Measurements from ENCODE around the gene RELL2. TPM values are rescaled to one million over a fixed set of nuclear protein-coding genes. Genes with fewer than 3 reads are reported as not detected.

RELL2 gene
- polyA plus RNA-seq, 1 of the 3 experiments (the other 2 are of a cell fraction) = 15.6 TPM

GRCh38 chr5:141647851-141648250 is 11.1 kb downstream of the RELL2 start:
- Histone ChIP-seq H4K20me1 (ENCODE audit: insufficient read depth) (no peaks in the 10 kb centered on the region), H3K9ac (no peak overlapping the region), H2AFZ (ENCODE audit: low read depth) (no peak overlapping the region), H3K9me3 (no peaks in the 10 kb centered on the region), H3K36me3 (replicated peaks in 1 of 2; ENCODE audit: control insufficient read depth in 1 of 2, insufficient read depth in 2 of 2, low read length in 1 of 2) (peaks cover 12 to 37% of the 10 kb centered on the region in 2 experiments), H3K4me1 (ENCODE audit: control insufficient read depth in 1 of 2, insufficient read depth in 2 of 2, low read depth in 1 of 2, low read length in 1 of 2) (peaks cover 0 to 15% of the 10 kb centered on the region in 2 experiments; a peak in 1 of 4 replicates), H3K79me2 (ENCODE audit: insufficient read depth) (peaks cover 14% of the 10 kb centered on the region), H3K27me3 (ENCODE audit: insufficient read depth) (no peaks in the 10 kb centered on the region), H3K4me2 (no peak overlapping the region), H3K4me3 (ENCODE audit: low read depth in 2 of 2, low read length in 1 of 2) (no peak overlapping the region), H3K9me2 (no peaks in the 10 kb centered on the region), H3F3A (replicated peaks; ENCODE audit: insufficient read depth) (peaks cover 7% of the 10 kb centered on the region), H3K27ac (ENCODE audit: low read depth in 2 of 2, low read length in 1 of 2) (no peak overlapping the region)
- TF ChIP-seq PBX3 (IDR thresholded peaks at IDR 0.05) (no peak), TEAD4 (IDR thresholded peaks at IDR 0.05; ENCODE audit: borderline replicate concordance, insufficient read depth) (no peak), MXI1 (IDR thresholded peaks at IDR 0.05; ENCODE audit: low read depth, low read length) (no peak), GABPA (IDR thresholded peaks at IDR 0.05; ENCODE audit: low read depth) (no peak), ELF1 (IDR thresholded peaks at IDR 0.05) (no peak), RXRA (IDR thresholded peaks at IDR 0.05; ENCODE audit: borderline replicate concordance, low read depth) (no peak), NRF1 (IDR thresholded peaks at IDR 0.05; ENCODE audit: low read depth, low read length) (no peak), MAX (IDR thresholded peaks at IDR 0.05; ENCODE audit: low read depth) (no peak), FOXJ3 (CRISPR knock-in tag; IDR thresholded peaks at IDR 0.05) (no peak), NFIC (IDR thresholded peaks at IDR 0.05; ENCODE audit: borderline replicate concordance) (no peak), YY1 (IDR thresholded peaks at IDR 0.05; ENCODE audit: low read depth) (no peak)
- DNase-seq = no peak
- 78% methylated on average over 3 of the region's 3 CpGs for WGBS (ENCODE audit: low lambda C conversion rate)
- ChIA-PET POLR2A (interaction anchor here (3.7 kb wide), 1 partner anchor 11 kb away, joined by 18 read pairs; the partner anchor contains the start of genes HDAC3 and RELL2), CTCF (interaction anchor here (0.9 to 19.7 kb wide), 9 partner anchors 10 to 320 kb away, joined by 3 to 207 read pairs (median 8); partner anchors contain the start of gene DIAPH1)

- Histone ChIP-seq H2AFZ (ENCODE audit: low read depth) (no peak overlapping the region), H3K4me2 (no peak overlapping the region), H3K4me3 (ENCODE audit: low read depth in 2 of 2, low read length in 1 of 2) (no peak overlapping the region), H3K9me2 (no peaks in the 10 kb centered on the region), H3K27ac (ENCODE audit: low read depth in 2 of 2, low read length in 1 of 2) (no peak overlapping the region), H3K27me3 (ENCODE audit: insufficient read depth) (no peaks in the 10 kb centered on the region), H3K36me3 (replicated peaks in 1 of 2; ENCODE audit: control insufficient read depth in 1 of 2, insufficient read depth in 2 of 2, low read length in 1 of 2) (peaks cover 8 to 41% of the 10 kb centered on the region in 2 experiments), H3K9me3 (no peaks in the 10 kb centered on the region), H4K20me1 (ENCODE audit: insufficient read depth) (no peaks in the 10 kb centered on the region), H3K4me1 (ENCODE audit: control insufficient read depth in 1 of 2, insufficient read depth in 2 of 2, low read depth in 1 of 2, low read length in 1 of 2) (peaks cover 0 to 15% of the 10 kb centered on the region in 2 experiments; a peak in 1 of 4 replicates), H3K79me2 (ENCODE audit: insufficient read depth) (peaks cover 14% of the 10 kb centered on the region), H3F3A (replicated peaks; ENCODE audit: insufficient read depth) (peaks cover 6% of the 10 kb centered on the region), H3K9ac (no peak overlapping the region)
- DNase-seq = no peak
- TF ChIP-seq NRF1 (IDR thresholded peaks at IDR 0.05; ENCODE audit: low read depth, low read length) (no peak), EP300 (IDR thresholded peaks at IDR 0.05; ENCODE audit: borderline replicate concordance in 1 of 2, low read depth in 1 of 2, low read length in 1 of 2) (no peak), RFX5 (IDR thresholded peaks at IDR 0.05; ENCODE audit: low read length) (no peak), FOXJ3 (CRISPR knock-in tag; IDR thresholded peaks at IDR 0.05) (no peak), REST (IDR thresholded peaks at IDR 0.05; ENCODE audit: low read depth, low read length) (no peak), RCOR1 (IDR thresholded peaks at IDR 0.05; ENCODE audit: low read length) (no peak), CHD2 (IDR thresholded peaks at IDR 0.05; ENCODE audit: low read length, partially characterized antibody) (no peak), TCF12 (IDR thresholded peaks at IDR 0.05) (no peak), GATA2 (CRISPR knock-in tag; IDR thresholded peaks at IDR 0.05) (no peak), GABPA (IDR thresholded peaks at IDR 0.05; ENCODE audit: low read depth) (no peak)
- ChIA-PET CTCF (interaction anchor here (1.4 to 2.7 kb wide), 6 partner anchors 12 to 312 kb away, joined by 5 to 13 read pairs (median 8); partner anchors contain the start of gene DIAPH1), POLR2A (interaction anchor here (3.7 kb wide), 1 partner anchor 12 kb away, joined by 18 read pairs; the partner anchor contains the start of genes HDAC3 and RELL2)
- WGBS (ENCODE audit: low lambda C conversion rate) = 97% methylated on average over 15 of the region's 17 CpGs
These were observed 12.4 kb downstream of the RELL2 start for GRCh38 chr5:141649056-141649688.

Measured in SK-N-SH (cell line).